Skeletal muscle tissue (tissue), 4 donors: ENCODE data around the gene PLPP1. TPM values are rescaled to one million over a fixed set of nuclear protein-coding genes. Genes with fewer than 3 reads are reported as not detected.

ENCODE experiments used
- H3K27ac ChIP-seq: one replicate; pipeline ENCODE4 v1.7.0; 2013; ENCODE audit warnings: mild to moderate bottlenecking, low read depth, low read length, inconsistent platforms
- H3K27me3 ChIP-seq, 3 donors: one replicate each; pipeline ENCODE4 v1.7.0; 2013; ENCODE audit warnings: low read length in 3 of 3; ENCODE audit not compliant: control insufficient read depth in 3 of 3, insufficient read depth in 3 of 3
- H3K36me3 ChIP-seq, 3 donors: one replicate each; pipeline ENCODE4 v1.7.0; 2013; ENCODE audit warnings: low read length in 3 of 3; ENCODE audit not compliant: control insufficient read depth in 3 of 3, insufficient read depth in 3 of 3
- H3K4me1 ChIP-seq, 3 donors: one replicate each; pipeline ENCODE4 v1.7.0; 2013; ENCODE audit warnings: low read length in 3 of 3, mild to moderate bottlenecking in 3 of 3; ENCODE audit not compliant: control insufficient read depth in 3 of 3, insufficient read depth in 3 of 3
- H3K4me3 ChIP-seq, 3 donors: one replicate each; pipeline ENCODE4 v1.7.0; 2013; ENCODE audit warnings: low read length in 3 of 3
- H3K9ac ChIP-seq, 3 donors: one replicate each; pipeline ENCODE4 v1.7.0; 2013; ENCODE audit warnings: low read length in 3 of 3, mild to moderate bottlenecking in 3 of 3, moderate library complexity in 2 of 3, low read depth in 1 of 3
- H3K9me3 ChIP-seq, 3 donors: one replicate each; pipeline ENCODE4 v1.7.0; 2013; ENCODE audit warnings: low read length in 3 of 3; ENCODE audit not compliant: control insufficient read depth in 3 of 3
- total RNA-seq: library from RNA; depleted of rRNA; stranded (reverse); fragments of >200 nt; gene quantifications from one replicate; pipeline ENCODE4 v1.2.3, GENCODE V29; 2014
- donor health status: Osteomylitis.

The PLPP1 gene
- total RNA-seq, 1 donor from 2014 or later, result 101 TPM

DNA sequence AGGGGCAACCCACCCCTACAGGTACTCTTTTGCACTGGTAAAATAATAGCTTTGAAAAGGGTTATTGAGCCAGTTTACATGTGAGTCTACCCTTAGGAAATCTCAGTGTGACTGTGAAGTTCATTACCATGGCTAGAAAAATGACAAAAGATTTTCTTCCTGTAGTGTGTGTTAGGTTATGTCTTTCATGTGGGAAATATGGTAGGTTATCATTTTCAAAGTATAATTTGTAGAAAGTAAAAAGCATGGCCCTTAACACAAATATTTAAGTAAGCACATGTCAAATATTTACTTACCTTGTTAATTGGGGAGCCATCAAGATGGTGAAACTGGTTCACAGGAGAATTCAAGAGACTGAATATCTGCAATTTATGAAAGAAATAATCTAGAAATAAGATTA is 37.3 kb upstream of the PLPP1 start:
- no peak overlapping the region for H3K4me3 ChIP-seq
- no peak overlapping the region for H3K9ac ChIP-seq
- no peak overlapping the region for H3K27ac ChIP-seq
- no peaks in the 10 kb centered on the region for H3K9me3 ChIP-seq
- no peaks in the 10 kb centered on the region for H3K27me3 ChIP-seq
- H3K36me3 ChIP-seq, result no peaks in the 10 kb centered on the region
- peaks cover 7 to 16% (median 9%) of the 10 kb centered on the region in 3 donors for H3K4me1 ChIP-seq

GRCh38 chr5:55570570-55570969 is 35.8 kb upstream of the PLPP1 start:
- Histone ChIP-seq H3K4me3 (no peak overlapping the region), H3K9ac (no peak overlapping the region), H3K27ac (peak overlapping the region; percentile 28), H3K9me3 (no peaks in the 10 kb centered on the region), H3K27me3 (no peaks in the 10 kb centered on the region), H3K36me3 (no peaks in the 10 kb centered on the region), H3K4me1 (peaks cover 4 to 13% (median 5%) of the 10 kb centered on the region in 3 donors)

DNA sequence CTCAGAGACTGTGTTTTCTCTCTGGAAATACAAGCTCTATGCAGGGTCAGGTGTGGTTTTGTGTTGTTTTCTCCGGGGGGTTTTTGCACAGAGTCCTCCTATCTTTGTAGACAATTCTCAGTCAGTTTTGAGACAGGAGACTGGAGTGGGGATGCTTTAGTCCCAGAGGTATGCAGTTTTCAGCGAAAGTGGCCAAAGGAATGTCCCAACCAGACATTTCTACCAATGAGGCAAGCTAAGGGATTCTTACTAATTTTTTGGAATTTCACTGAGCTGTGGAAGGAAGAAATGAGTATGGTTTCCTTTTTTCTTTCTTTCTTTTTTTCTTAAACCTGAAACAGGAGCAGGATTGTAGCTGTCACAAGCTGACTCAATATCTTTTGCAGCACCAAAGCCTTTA is 35.3 kb upstream of the PLPP1 start:
- Histone ChIP-seq H3K9me3 (no peaks in the 10 kb centered on the region), H3K36me3 (no peaks in the 10 kb centered on the region), H3K9ac (no peak overlapping the region), H3K4me3 (no peak overlapping the region), H3K27me3 (no peaks in the 10 kb centered on the region), H3K4me1 (peaks cover 4 to 13% (median 5%) of the 10 kb centered on the region in 3 donors), H3K27ac (peak overlapping the region; percentile 28)

GRCh38 chr5:55569513-55569865 is 34.7 kb upstream of the PLPP1 start:
- Histone ChIP-seq H3K27ac (peak overlapping the region; percentile 28), H3K4me1 (peaks cover 4 to 13% (median 5%) of the 10 kb centered on the region in 3 donors), H3K27me3 (no peaks in the 10 kb centered on the region), H3K36me3 (no peaks in the 10 kb centered on the region), H3K4me3 (peak overlapping the region in 1 of 3 donors; percentile 9), H3K9ac (peak overlapping the region in 1 of 3 donors; percentile 42), H3K9me3 (no peaks in the 10 kb centered on the region)

DNA sequence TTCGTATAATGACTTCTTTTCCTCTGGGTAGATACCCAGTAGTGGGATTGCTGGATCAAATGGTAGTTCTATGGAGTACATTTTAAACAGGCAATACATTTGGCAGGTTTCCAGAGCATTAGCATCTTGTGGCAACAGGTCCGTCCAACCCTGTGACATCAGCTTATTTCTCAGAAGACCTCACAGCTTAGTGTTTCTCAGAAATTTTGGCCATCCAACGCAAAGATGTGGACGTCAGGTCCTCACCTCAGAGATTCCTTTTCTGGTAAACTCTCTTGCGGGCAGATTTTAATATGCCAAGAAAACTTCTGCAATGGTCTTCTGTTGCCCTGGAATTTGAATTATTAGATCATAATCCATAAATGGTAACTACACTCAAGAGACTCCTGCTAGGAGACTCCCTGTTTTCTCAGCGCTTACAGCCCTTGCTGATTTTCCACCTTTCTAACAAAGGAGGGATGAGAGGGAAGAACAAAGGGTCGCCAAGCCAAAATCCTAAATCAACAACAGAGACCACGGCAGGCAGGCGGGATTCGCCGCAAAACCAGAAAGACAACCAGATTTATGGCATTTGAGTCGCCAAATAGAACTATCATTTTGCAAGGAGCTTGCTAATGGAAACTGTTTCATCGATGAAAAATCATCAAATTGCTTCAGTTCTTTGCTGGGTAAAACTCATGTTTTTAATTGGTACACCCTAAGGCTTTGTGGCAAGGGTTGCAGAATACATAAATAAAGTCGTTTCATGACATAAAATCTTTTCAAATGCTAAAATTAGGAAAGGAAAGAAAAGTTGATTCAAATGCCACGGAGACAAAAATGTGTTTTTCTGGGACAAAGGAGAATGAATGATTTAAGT is 34.1 kb upstream of the PLPP1 start:
- Histone ChIP-seq H3K4me3 (peak overlapping the region; percentile 4 to 37 (median 13)), H3K27ac (peak overlapping the region; percentile 28), H3K9ac (peak overlapping the region in 2 of 3 donors; percentile 42 to 62)

GRCh38 chr5:55564721-55565120 is 30.0 kb upstream of the PLPP1 start:
- Histone ChIP-seq H3K9me3 (no peaks in the 10 kb centered on the region), H3K4me1 (peaks cover 4 to 11% (median 5%) of the 10 kb centered on the region in 3 donors), H3K36me3 (no peaks in the 10 kb centered on the region), H3K4me3 (no peak overlapping the region), H3K27me3 (no peaks in the 10 kb centered on the region), H3K9ac (no peak overlapping the region), H3K27ac (no peak overlapping the region)

More for the DNA sequence above, 34.1 kb upstream of the PLPP1 start:
- H3K9me3 ChIP-seq, result no peaks in the 10 kb centered on the region
- peaks cover 4 to 13% (median 5%) of the 10 kb centered on the region in 3 donors for H3K4me1 ChIP-seq
- no peaks in the 10 kb centered on the region for H3K27me3 ChIP-seq
- H3K36me3 ChIP-seq, result no peaks in the 10 kb centered on the region

DNA sequence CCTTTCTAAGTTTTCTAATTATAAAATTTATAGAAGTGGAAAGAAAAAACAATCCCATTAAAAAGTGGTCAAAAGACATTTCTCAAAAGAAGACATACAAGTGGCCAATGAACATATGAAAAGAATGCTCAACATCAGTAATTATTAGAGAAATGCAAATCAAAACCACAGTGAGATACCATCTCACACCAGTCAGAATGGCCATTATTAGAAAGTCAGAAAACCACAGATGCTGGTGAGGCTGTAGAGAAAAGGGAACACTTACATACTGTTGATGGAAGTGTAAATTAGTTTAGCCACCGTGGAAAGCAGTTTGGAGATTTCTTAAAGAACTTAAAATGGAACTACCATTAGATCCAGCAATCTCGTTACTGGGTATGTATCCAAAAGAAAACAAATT is 23.7 kb upstream of the PLPP1 start:
- no peaks in the 10 kb centered on the region for H3K27me3 ChIP-seq
- H3K4me3 ChIP-seq, result no peak overlapping the region
- no peak overlapping the region for H3K27ac ChIP-seq
- H3K9ac ChIP-seq, result no peak overlapping the region
- no peaks in the 10 kb centered on the region for H3K9me3 ChIP-seq
- H3K36me3 ChIP-seq, result no peaks in the 10 kb centered on the region
- peaks cover 0 to 9% (median 0%) of the 10 kb centered on the region in 3 donors for H3K4me1 ChIP-seq

DNA sequence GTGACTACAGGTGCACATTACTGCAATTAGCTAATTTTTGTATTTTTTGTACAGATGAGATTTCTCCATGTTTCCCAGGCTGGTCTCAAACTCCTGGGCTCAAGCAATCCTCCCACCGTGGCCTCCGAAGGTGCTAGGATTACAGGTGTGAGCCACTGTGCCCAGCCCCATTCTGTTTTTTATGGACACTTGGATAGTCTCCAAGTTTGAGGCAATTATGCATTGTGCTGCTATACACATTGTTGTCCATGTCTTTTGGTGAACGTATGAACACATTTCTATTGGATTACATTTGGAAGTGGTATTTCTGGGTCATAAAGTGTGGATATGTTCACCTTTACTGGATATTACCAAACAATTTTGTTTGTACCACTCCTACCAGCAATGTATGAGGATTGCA is 22.4 kb upstream of the PLPP1 start:
- Histone ChIP-seq H3K9me3 (no peaks in the 10 kb centered on the region), H3K27ac (no peak overlapping the region), H3K4me3 (no peak overlapping the region), H3K27me3 (no peaks in the 10 kb centered on the region), H3K36me3 (no peaks in the 10 kb centered on the region), H3K4me1 (peaks cover 0 to 9% (median 0%) of the 10 kb centered on the region in 3 donors), H3K9ac (no peak overlapping the region)

GRCh38 chr5:55554585-55555202 is 19.9 kb upstream of the PLPP1 start:
- Histone ChIP-seq H3K4me1 (peaks cover 0 to 9% (median 0%) of the 10 kb centered on the region in 3 donors), H3K4me3 (peak overlapping the region in 1 of 3 donors; percentile 14), H3K9ac (peak overlapping the region in 1 of 3 donors; percentile 13), H3K36me3 (no peaks in the 10 kb centered on the region), H3K27ac (no peak overlapping the region), H3K27me3 (no peaks in the 10 kb centered on the region), H3K9me3 (no peaks in the 10 kb centered on the region)

DNA sequence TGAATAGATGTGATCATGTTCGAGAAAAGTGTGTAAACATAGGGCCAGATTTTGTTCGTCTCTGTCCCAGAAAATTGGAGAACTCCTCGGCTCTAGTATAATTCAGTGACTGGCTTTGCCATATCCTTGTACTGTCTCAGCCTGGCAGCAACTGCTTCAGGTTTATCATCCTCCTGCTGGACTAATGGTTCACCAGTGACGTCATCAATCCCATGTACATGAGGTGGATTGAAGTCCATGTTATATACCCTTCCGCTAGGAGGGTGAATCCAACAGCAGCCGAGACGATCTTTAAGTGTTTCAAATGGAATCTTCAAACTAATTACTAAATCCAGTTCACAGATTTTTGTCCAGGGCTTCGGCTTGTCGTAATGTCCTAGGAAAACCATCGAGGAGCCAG is 17.1 kb upstream of the PLPP1 start:
- Histone ChIP-seq H3K27ac (no peak overlapping the region), H3K9me3 (no peaks in the 10 kb centered on the region), H3K27me3 (no peaks in the 10 kb centered on the region), H3K9ac (no peak overlapping the region), H3K36me3 (no peaks in the 10 kb centered on the region), H3K4me3 (no peak overlapping the region), H3K4me1 (peaks cover 0 to 9% (median 0%) of the 10 kb centered on the region in 3 donors)
